Chondrocyte (in vitro differentiated cells): Measurements from ENCODE around the gene AHI1. TPM values are rescaled to one million over a fixed set of nuclear protein-coding genes. Genes with fewer than 3 reads are reported as not detected.

Experiments
- DNase-seq: peaks from one replicate; pipeline ENCODE4 v3.0.0; 2021; ENCODE audit warnings: mixed read lengths, low spot score
- H3K27ac Mint-ChIP-seq: one replicate; pipeline ENCODE4 v1.8.0; 2021; ENCODE audit warnings: mild to moderate bottlenecking, moderate library complexity, mixed read lengths; ENCODE audit not compliant: unreplicated experiment
- H3K27me3 Mint-ChIP-seq: 2 replicates; pipeline ENCODE4 v1.8.0; 2021; ENCODE audit warnings: low read depth, mixed read lengths
- H3K36me3 Mint-ChIP-seq: 2 replicates; pipeline ENCODE4 v1.8.0; 2021; ENCODE audit warnings: low read depth, mixed read lengths
- H3K4me1 Mint-ChIP-seq: 2 replicates; pipeline ENCODE4 v1.8.0; 2021; ENCODE audit warnings: low read depth, mild to moderate bottlenecking, mixed read lengths
- H3K4me3 Mint-ChIP-seq: one replicate; pipeline ENCODE4 v1.8.0; 2021; ENCODE audit warnings: mild to moderate bottlenecking, moderate library complexity, mixed read lengths; ENCODE audit not compliant: unreplicated experiment
- H3K9me3 Mint-ChIP-seq: 2 replicates; pipeline ENCODE4 v1.8.0; 2021; ENCODE audit warnings: low read depth, mixed read lengths
- CTCF ChIP-seq: fragments of 200-600 bp; sonication (generic); IDR thresholded peaks from 2 replicates; pipeline ENCODE4 v1.5.0; 2021; ENCODE audit warnings: antibody characterized with exemption, mild to moderate bottlenecking, moderate library complexity
- total RNA-seq: library from RNA; stranded (reverse); gene quantifications from 3 replicates; pipeline ENCODE4 v1.2.1, GENCODE V29; 2021

AHI1 gene
- total RNA-seq, 1 donor from 2014 or later, result 14.8 TPM

- H3K4me1 Mint-ChIP-seq, result peaks cover 5% of the 10 kb centered on the region
- DNase-seq, result no peak
- H3K27ac Mint-ChIP-seq, result no peak overlapping the region
- peaks cover 6% of the 10 kb centered on the region for H3K36me3 Mint-ChIP-seq
- no peak overlapping the region for H3K4me3 Mint-ChIP-seq
- peaks cover 6% of the 10 kb centered on the region for H3K9me3 Mint-ChIP-seq
- TF ChIP-seq CTCF, result no peak
- H3K27me3 Mint-ChIP-seq, result no peaks in the 10 kb centered on the region
Measured at GRCh38 chr6:135334169-135334568, 163.4 kb downstream of the AHI1 start.

GRCh38 chr6:135331002-135331401, 166.5 kb downstream of the AHI1 start:
- peak overlapping the region; percentile 64 for H3K27ac Mint-ChIP-seq
- H3K9me3 Mint-ChIP-seq, result peaks cover 7% of the 10 kb centered on the region
- no peak for DNase-seq
- TF ChIP-seq CTCF, result no peak
- no peaks in the 10 kb centered on the region for H3K27me3 Mint-ChIP-seq
- peaks cover 10% of the 10 kb centered on the region for H3K36me3 Mint-ChIP-seq
- H3K4me3 Mint-ChIP-seq, result no peak overlapping the region
- peaks cover 5% of the 10 kb centered on the region for H3K4me1 Mint-ChIP-seq

- H3K36me3 Mint-ChIP-seq, result peaks cover 10% of the 10 kb centered on the region
- no peak for TF ChIP-seq CTCF
- peaks cover 7% of the 10 kb centered on the region for H3K9me3 Mint-ChIP-seq
- H3K27ac Mint-ChIP-seq, result no peak overlapping the region
- H3K27me3 Mint-ChIP-seq, result no peaks in the 10 kb centered on the region
- peaks cover 5% of the 10 kb centered on the region for H3K4me1 Mint-ChIP-seq
- H3K4me3 Mint-ChIP-seq, result no peak overlapping the region
- no peak for DNase-seq
Measured at GRCh38 chr6:135329851-135330803, 167.4 kb downstream of the AHI1 start.

GRCh38 chr6:135328136-135328535, 169.4 kb downstream of the AHI1 start:
- peaks cover 5% of the 10 kb centered on the region for H3K4me1 Mint-ChIP-seq
- no peak for DNase-seq
- H3K4me3 Mint-ChIP-seq, result no peak overlapping the region
- no peak for TF ChIP-seq CTCF
- no peak overlapping the region for H3K27ac Mint-ChIP-seq
- peaks cover 7% of the 10 kb centered on the region for H3K9me3 Mint-ChIP-seq
- no peaks in the 10 kb centered on the region for H3K27me3 Mint-ChIP-seq
- peaks cover 10% of the 10 kb centered on the region for H3K36me3 Mint-ChIP-seq

GRCh38 chr6:135325624-135326424, 171.7 kb downstream of the AHI1 start:
- Mint-ChIP-seq H3K27ac (no peak overlapping the region), H3K9me3 (peaks cover 7% of the 10 kb centered on the region)
- TF ChIP-seq CTCF, result no peak

More at GRCh38 chr6:135325624-135326424, 171.7 kb downstream of the AHI1 start:
- Mint-ChIP-seq H3K4me3 (no peak overlapping the region), H3K36me3 (peaks cover 13% of the 10 kb centered on the region), H3K27me3 (no peaks in the 10 kb centered on the region), H3K4me1 (peaks cover under 1% of the 10 kb centered on the region)
- no peak for DNase-seq
